HL-60 (cell line): ENCODE results near the gene STRN3.

ENCODE experiments used
- CTCF ChIP-seq: IDR thresholded peaks from one replicate; pipeline ENCODE4 v1.5.1; 2011; ENCODE audit warnings: low read length, control low read depth, inconsistent platforms; ENCODE audit not compliant: insufficient read depth
- GABPA ChIP-seq: IDR thresholded peaks from 2 replicates; pipeline ENCODE4 v1.6.1; 2012; ENCODE audit warnings: low read depth
- POLR2AphosphoS5 ChIP-seq: IDR thresholded peaks from 2 replicates; pipeline ENCODE4 v1.6.1; 2012; ENCODE audit warnings: low read depth
- REST ChIP-seq: IDR thresholded peaks from 2 replicates; pipeline ENCODE4 v1.6.1; 2012; ENCODE audit warnings: low read depth; ENCODE audit not compliant: insufficient replicate concordance
- SPI1 ChIP-seq: IDR thresholded peaks from 2 replicates; pipeline ENCODE4 v1.6.1; 2012; ENCODE audit warnings: low read depth, mild to moderate bottlenecking, borderline replicate concordance

- TF ChIP-seq REST (no peak), CTCF (no peak), POLR2AphosphoS5 (no peak), SPI1 (no peak), GABPA (no peak)
Observed at GRCh38 chr14:31001339-31001658, 24.9 kb downstream of the STRN3 start.
